ENCODE measurements around the gene RNASE7. TPM values are rescaled to one million over a fixed set of nuclear protein-coding genes. Genes with fewer than 3 reads are reported as not detected.

Gene RNASE7
- polyA plus RNA-seq, 1 of the 3 experiments (the other 2 are of a cell fraction) = not detected

DNA sequence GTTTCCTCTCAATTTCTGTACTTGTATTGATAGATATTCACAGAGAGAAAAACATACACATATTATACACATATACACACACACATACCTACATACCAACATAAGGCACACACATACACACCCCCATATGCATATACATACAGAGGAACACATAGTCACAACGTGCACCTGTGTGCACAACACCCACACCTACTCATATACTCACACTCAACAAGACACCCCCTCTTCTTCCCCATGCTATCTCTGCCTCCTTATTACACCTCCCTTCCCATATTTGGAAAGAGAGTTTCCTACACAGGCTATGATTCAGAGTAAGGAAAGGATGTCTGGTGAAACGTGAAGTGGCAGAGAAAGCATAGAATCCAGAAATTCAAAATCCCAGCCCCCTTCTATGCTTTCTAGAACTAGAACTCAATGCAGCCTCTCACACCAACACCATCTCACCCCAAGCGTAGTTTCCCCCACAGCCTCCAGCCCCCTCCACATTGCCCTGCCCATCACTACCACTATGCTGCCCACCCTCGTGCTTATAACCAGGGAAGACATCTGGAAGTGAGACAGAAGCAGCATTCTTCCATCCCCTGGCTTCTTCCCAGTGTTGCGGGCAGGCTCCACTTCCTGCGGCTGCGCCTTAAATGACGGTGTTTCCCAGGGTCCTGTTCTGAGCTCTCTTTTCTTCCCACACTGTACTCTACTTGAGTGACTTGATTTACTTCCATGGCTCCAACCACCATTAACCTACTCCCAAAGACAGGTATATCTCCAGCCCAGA is 17.9 kb downstream of the RNASE7 start (continued):
- TF ChIP-seq USF2 (IDR thresholded peaks at IDR 0.05; ENCODE audit: borderline replicate concordance, low read depth, low read length) (no peak), RFX5 (IDR thresholded peaks at IDR 0.05; ENCODE audit: low read length) (no peak), RXRA (IDR thresholded peaks at IDR 0.05; ENCODE audit: borderline replicate concordance, low read depth) (no peak), FOXM1 (IDR thresholded peaks at IDR 0.05; ENCODE audit: low read depth) (no peak)

GRCh38 chr14:21060614-21061346 is 18.6 kb downstream of the RNASE7 start:
- Histone ChIP-seq H3F3A (replicated peaks; ENCODE audit: insufficient read depth) (peaks cover 3% of the 10 kb centered on the region), H3K27me3 (ENCODE audit: insufficient read depth) (no peaks in the 10 kb centered on the region), H3K9me3 (no peaks in the 10 kb centered on the region), H3K4me2 (no peak overlapping the region), H3K9me2 (no peaks in the 10 kb centered on the region), H3K36me3 (replicated peaks in 1 of 2; ENCODE audit: control insufficient read depth in 1 of 2, insufficient read depth in 2 of 2, low read length in 1 of 2) (no peaks in the 10 kb centered on the region), H4K20me1 (ENCODE audit: insufficient read depth) (no peaks in the 10 kb centered on the region), H3K4me3 (ENCODE audit: low read depth in 2 of 2, low read length in 1 of 2) (no peak overlapping the region), H2AFZ (ENCODE audit: low read depth) (no peak overlapping the region), H3K4me1 (ENCODE audit: control insufficient read depth in 1 of 2, insufficient read depth in 2 of 2, low read depth in 1 of 2, low read length in 1 of 2) (peaks cover 0 to 10% of the 10 kb centered on the region in 2 experiments; a peak in 3 of 4 replicates), H3K9ac (no peak overlapping the region), H3K27ac (ENCODE audit: low read depth in 2 of 2, low read length in 1 of 2) (no peak overlapping the region), H3K79me2 (ENCODE audit: insufficient read depth) (no peaks in the 10 kb centered on the region)
- 75% methylated on average over 13 of the region's 13 CpGs for WGBS (ENCODE audit: low lambda C conversion rate)
- no peak for TF ChIP-seq POLR2AphosphoS5 (IDR thresholded peaks at IDR 0.05; ENCODE audit: low read depth, low read length)
- TF ChIP-seq RXRA (IDR thresholded peaks at IDR 0.05; ENCODE audit: borderline replicate concordance, low read depth) = no peak
- no peak for TF ChIP-seq NFIC (IDR thresholded peaks at IDR 0.05; ENCODE audit: borderline replicate concordance)
- no peak for TF ChIP-seq GABPA (IDR thresholded peaks at IDR 0.05; ENCODE audit: low read depth)
- TF ChIP-seq SIN3A (IDR thresholded peaks at IDR 0.05; ENCODE audit: borderline replicate concordance, low read depth, low read length) = no peak
- TF ChIP-seq NRF1 (IDR thresholded peaks at IDR 0.05; ENCODE audit: low read depth, low read length) = no peak
- TF ChIP-seq TCF12 (IDR thresholded peaks at IDR 0.05) = no peak
- TF ChIP-seq USF1 (IDR thresholded peaks at IDR 0.05; ENCODE audit: borderline replicate concordance, low read depth) = no peak
- no peak for TF ChIP-seq FOXJ3 (CRISPR knock-in tag; IDR thresholded peaks at IDR 0.05)
- no peak for TF ChIP-seq FOXM1 (IDR thresholded peaks at IDR 0.05; ENCODE audit: low read depth)
- no peak for TF ChIP-seq EZH2phosphoT487 (IDR thresholded peaks at IDR 0.05; ENCODE audit: borderline replicate concordance, low read depth)
- TF ChIP-seq, protein P1, sequence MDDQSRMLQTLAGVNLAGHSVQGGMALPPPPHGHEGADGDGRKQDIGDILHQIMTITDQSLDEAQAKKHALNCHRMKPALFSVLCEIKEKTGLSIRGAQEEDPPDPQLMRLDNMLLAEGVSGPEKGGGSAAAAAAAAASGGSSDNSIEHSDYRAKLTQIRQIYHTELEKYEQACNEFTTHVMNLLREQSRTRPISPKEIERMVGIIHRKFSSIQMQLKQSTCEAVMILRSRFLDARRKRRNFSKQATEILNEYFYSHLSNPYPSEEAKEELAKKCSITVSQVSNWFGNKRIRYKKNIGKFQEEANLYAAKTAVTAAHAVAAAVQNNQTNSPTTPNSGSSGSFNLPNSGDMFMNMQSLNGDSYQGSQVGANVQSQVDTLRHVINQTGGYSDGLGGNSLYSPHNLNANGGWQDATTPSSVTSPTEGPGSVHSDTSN (IDR thresholded peaks at IDR 0.05) = no peak
- TF ChIP-seq TEAD4 (IDR thresholded peaks at IDR 0.05; ENCODE audit: borderline replicate concordance, insufficient read depth) = no peak
- no peak for TF ChIP-seq RFX5 (IDR thresholded peaks at IDR 0.05; ENCODE audit: low read length)
- no peak for TF ChIP-seq MXI1 (IDR thresholded peaks at IDR 0.05; ENCODE audit: low read depth, low read length)
- TF ChIP-seq CTCF (IDR thresholded peaks at IDR 0.05) = no peak
- no peak for TF ChIP-seq ELF1 (IDR thresholded peaks at IDR 0.05)
- TF ChIP-seq RAD21 (IDR thresholded peaks at IDR 0.05; ENCODE audit: low read length) = no peak
- no peak for DNase-seq
- ChIA-PET CTCF (interaction anchor here (0.7 to 1.9 kb wide), 4 partner anchors 27 to 43 kb away, joined by 3 to 13 read pairs (median 8); no protein-coding TSS in a partner anchor), POLR2A (no interaction called here)
